Esophagus (tissue), 2 donors: ENCODE data around the gene PCDH9. TPM values are rescaled to one million over a fixed set of nuclear protein-coding genes. Genes with fewer than 3 reads are reported as not detected.
"Not testable (repeated sequence)": the region's sequence is repeated elsewhere in the genome, so short reads cannot be mapped to it uniquely, and the experiment has no call there.

Experiments
- H3K27ac ChIP-seq, 2 donors: one replicate each; pipeline ENCODE4 v1.5.1; 2013; ENCODE audit warnings: low read depth in 2 of 2, mild to moderate bottlenecking in 2 of 2, inconsistent platforms in 1 of 2, low read length in 1 of 2, moderate library complexity in 1 of 2
- H3K27me3 ChIP-seq, 2 donors: one replicate each; pipeline ENCODE4 v1.6.1; 2013; ENCODE audit warnings: low read length in 2 of 2, control low read depth in 1 of 2, mild to moderate bottlenecking in 1 of 2; ENCODE audit not compliant: insufficient read depth in 2 of 2, control insufficient read depth in 1 of 2
- H3K36me3 ChIP-seq, 2 donors: one replicate each; pipeline ENCODE4 v1.6.1; 2013; ENCODE audit warnings: low read length in 1 of 2; ENCODE audit not compliant: control insufficient read depth in 2 of 2, insufficient read depth in 2 of 2
- H3K4me1 ChIP-seq, 2 donors: one replicate each; pipeline ENCODE4 v1.6.1; 2013; ENCODE audit warnings: low read length in 1 of 2; ENCODE audit not compliant: control insufficient read depth in 2 of 2, insufficient read depth in 2 of 2
- H3K4me3 ChIP-seq, 2 donors: one replicate each; pipeline ENCODE4 v1.5.1; 2013; ENCODE audit warnings: low read length in 2 of 2, mild to moderate bottlenecking in 2 of 2, low read depth in 1 of 2, moderate library complexity in 1 of 2
- H3K9me3 ChIP-seq, 2 donors: one replicate each; pipeline ENCODE4 v1.6.1; 2013; ENCODE audit warnings: mild to moderate bottlenecking in 2 of 2, low read depth in 1 of 2, low read length in 1 of 2, moderate library complexity in 1 of 2; ENCODE audit not compliant: control insufficient read depth in 2 of 2, insufficient read depth in 1 of 2
- WGBS, 2 donors: extraction: QIAGEN DNeasy Blood & Tissue Kit; methylation state at CpG; one replicate each; pipeline ENCODE4 v1.1.7; 2013; 5-methylcytosine and 5-hydroxymethylcytosine counted together
- polyA plus RNA-seq, 2 donors: library from polyadenylated mRNA; stranded (reverse); fragments of 200-250 nt; gene quantifications; one replicate each; pipeline ENCODE4 v1.2.3, GENCODE V29; 2013
- donor health status: healthy with polysubstance abuse.
- donor health status: Bipolar disorder and iron deficiency.

The PCDH9 gene
- polyA plus RNA-seq, 2 donors: 0.12 to 0.14 TPM

GRCh38 chr13:67099494-67099893 lies 130.6 kb downstream of the PCDH9 start:
- Histone ChIP-seq H3K27me3 (no peaks in the 10 kb centered on the region), H3K4me3 (no peak overlapping the region), H3K9me3 (no peaks in the 10 kb centered on the region), H3K36me3 (no peaks in the 10 kb centered on the region), H3K27ac (no peak overlapping the region), H3K4me1 (no peaks in the 10 kb centered on the region)
- 90 to 94% methylated on average over 7 of the region's 7 CpGs for WGBS, 2 donors

GRCh38 chr13:67097892-67098452 lies 132.2 kb downstream of the PCDH9 start:
- Histone ChIP-seq H3K9me3 (no peaks in the 10 kb centered on the region), H3K4me1 (no peaks in the 10 kb centered on the region), H3K27me3 (no peaks in the 10 kb centered on the region), H3K27ac (no peak overlapping the region), H3K4me3 (no peak overlapping the region), H3K36me3 (no peaks in the 10 kb centered on the region)
- 83 to 88% methylated on average over 3 of the region's 3 CpGs for WGBS, 2 donors

GRCh38 chr13:67096893-67097292 lies 133.2 kb downstream of the PCDH9 start:
- WGBS, 2 donors: 88 to 90% methylated on average over 5 of the region's 5 CpGs
- H3K27me3 ChIP-seq, H3K4me1 ChIP-seq, H3K9me3 ChIP-seq, H3K27ac ChIP-seq, H3K4me3 ChIP-seq, H3K36me3 ChIP-seq: not testable (repeated sequence)

GRCh38 chr13:67096418-67096817 lies 133.7 kb downstream of the PCDH9 start:
- H3K9me3 ChIP-seq: no peaks in the 10 kb centered on the region
- H3K27ac ChIP-seq: no peak overlapping the region
- H3K4me1 ChIP-seq: no peaks in the 10 kb centered on the region
- H3K27me3 ChIP-seq: no peaks in the 10 kb centered on the region
- H3K4me3 ChIP-seq: no peak overlapping the region
- 86 to 90% methylated on average over 2 of the region's 2 CpGs for WGBS, 2 donors
- no peaks in the 10 kb centered on the region for H3K36me3 ChIP-seq

- H3K27ac ChIP-seq: no peak overlapping the region
- no peaks in the 10 kb centered on the region for H3K9me3 ChIP-seq
- no peaks in the 10 kb centered on the region for H3K4me1 ChIP-seq
- 73 to 79% methylated on average over 1 of the region's 1 CpG for WGBS, 2 donors
- no peaks in the 10 kb centered on the region for H3K36me3 ChIP-seq
- H3K4me3 ChIP-seq: no peak overlapping the region
- H3K27me3 ChIP-seq: no peaks in the 10 kb centered on the region
Measured at GRCh38 chr13:67095621-67096020, 134.5 kb downstream of the PCDH9 start.

- no peak overlapping the region for H3K4me3 ChIP-seq
- no peaks in the 10 kb centered on the region for H3K27me3 ChIP-seq
- H3K9me3 ChIP-seq: no peaks in the 10 kb centered on the region
- H3K27ac ChIP-seq: no peak overlapping the region
- no peaks in the 10 kb centered on the region for H3K4me1 ChIP-seq
- WGBS, 2 donors: 60 to 67% methylated on average over 3 of the region's 3 CpGs
- H3K36me3 ChIP-seq: no peaks in the 10 kb centered on the region
Measured at GRCh38 chr13:67094952-67095351, 135.2 kb downstream of the PCDH9 start.

- Histone ChIP-seq H3K27ac (no peak overlapping the region), H3K27me3 (no peaks in the 10 kb centered on the region), H3K4me1 (no peaks in the 10 kb centered on the region), H3K36me3 (no peaks in the 10 kb centered on the region), H3K4me3 (no peak overlapping the region), H3K9me3 (no peaks in the 10 kb centered on the region)
- 77 to 86% methylated on average over 1 of the region's 1 CpG for WGBS, 2 donors
Measured at GRCh38 chr13:67094078-67094477, 136.1 kb downstream of the PCDH9 start.

GRCh38 chr13:67091603-67092002 lies 138.5 kb downstream of the PCDH9 start:
- H3K27ac ChIP-seq: no peak overlapping the region
- H3K4me1 ChIP-seq: no peaks in the 10 kb centered on the region
- no peaks in the 10 kb centered on the region for H3K36me3 ChIP-seq
- H3K9me3 ChIP-seq: no peaks in the 10 kb centered on the region
- H3K4me3 ChIP-seq: no peak overlapping the region
- 75 to 88% methylated on average over 1 of the region's 1 CpG for WGBS, 2 donors
- no peaks in the 10 kb centered on the region for H3K27me3 ChIP-seq

- Histone ChIP-seq H3K4me3 (no peak overlapping the region), H3K9me3 (no peaks in the 10 kb centered on the region), H3K4me1 (no peaks in the 10 kb centered on the region), H3K36me3 (no peaks in the 10 kb centered on the region), H3K27me3 (no peaks in the 10 kb centered on the region), H3K27ac (no peak overlapping the region)
- WGBS, 2 donors: 54 to 67% methylated on average over 2 of the region's 2 CpGs
Measured at GRCh38 chr13:67090856-67091255, 139.3 kb downstream of the PCDH9 start.

- 32 to 55% methylated on average over 2 of the region's 2 CpGs for WGBS, 2 donors
- no peak overlapping the region for H3K27ac ChIP-seq
- no peaks in the 10 kb centered on the region for H3K9me3 ChIP-seq
- no peak overlapping the region for H3K4me3 ChIP-seq
- no peaks in the 10 kb centered on the region for H3K4me1 ChIP-seq
- no peaks in the 10 kb centered on the region for H3K36me3 ChIP-seq
- no peaks in the 10 kb centered on the region for H3K27me3 ChIP-seq
Measured at GRCh38 chr13:67087527-67087926, 142.6 kb downstream of the PCDH9 start.
